ENCODE data around the gene TRIM58.

DNA sequence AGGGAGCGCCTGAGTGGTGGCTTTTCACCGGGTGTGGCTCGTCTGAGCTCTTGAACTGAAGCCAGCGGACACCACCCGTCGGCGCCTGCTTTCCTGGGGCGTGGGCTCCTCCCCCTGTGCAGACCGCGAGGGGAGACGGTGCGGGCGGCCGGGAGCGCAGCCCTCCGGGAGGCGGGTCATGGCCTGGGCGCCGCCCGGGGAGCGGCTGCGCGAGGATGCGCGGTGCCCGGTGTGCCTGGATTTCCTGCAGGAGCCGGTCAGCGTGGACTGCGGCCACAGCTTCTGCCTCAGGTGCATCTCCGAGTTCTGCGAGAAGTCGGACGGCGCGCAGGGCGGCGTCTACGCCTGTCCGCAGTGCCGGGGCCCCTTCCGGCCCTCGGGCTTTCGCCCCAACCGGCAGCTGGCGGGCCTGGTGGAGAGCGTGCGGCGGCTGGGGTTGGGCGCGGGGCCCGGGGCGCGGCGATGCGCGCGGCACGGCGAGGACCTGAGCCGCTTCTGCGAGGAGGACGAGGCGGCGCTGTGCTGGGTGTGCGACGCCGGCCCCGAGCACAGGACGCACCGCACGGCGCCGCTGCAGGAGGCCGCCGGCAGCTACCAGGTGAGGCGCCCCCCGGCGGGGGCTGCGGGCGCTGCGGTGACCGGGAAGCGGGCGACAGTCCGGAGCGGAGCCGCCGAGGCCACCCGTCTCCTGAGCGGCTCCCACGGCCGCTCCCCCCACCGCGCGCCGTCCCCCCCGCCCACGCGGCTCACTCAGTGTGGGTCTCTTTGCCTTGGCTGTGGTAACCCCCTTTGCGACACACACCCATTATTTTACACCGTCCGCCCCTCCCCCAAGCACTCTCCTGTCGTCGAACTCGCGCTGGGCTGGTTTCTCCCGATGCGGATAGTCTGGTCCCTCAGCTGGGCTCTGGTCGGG, at the start of gene TRIM58:
- TF ChIP-seq, protein P1, sequence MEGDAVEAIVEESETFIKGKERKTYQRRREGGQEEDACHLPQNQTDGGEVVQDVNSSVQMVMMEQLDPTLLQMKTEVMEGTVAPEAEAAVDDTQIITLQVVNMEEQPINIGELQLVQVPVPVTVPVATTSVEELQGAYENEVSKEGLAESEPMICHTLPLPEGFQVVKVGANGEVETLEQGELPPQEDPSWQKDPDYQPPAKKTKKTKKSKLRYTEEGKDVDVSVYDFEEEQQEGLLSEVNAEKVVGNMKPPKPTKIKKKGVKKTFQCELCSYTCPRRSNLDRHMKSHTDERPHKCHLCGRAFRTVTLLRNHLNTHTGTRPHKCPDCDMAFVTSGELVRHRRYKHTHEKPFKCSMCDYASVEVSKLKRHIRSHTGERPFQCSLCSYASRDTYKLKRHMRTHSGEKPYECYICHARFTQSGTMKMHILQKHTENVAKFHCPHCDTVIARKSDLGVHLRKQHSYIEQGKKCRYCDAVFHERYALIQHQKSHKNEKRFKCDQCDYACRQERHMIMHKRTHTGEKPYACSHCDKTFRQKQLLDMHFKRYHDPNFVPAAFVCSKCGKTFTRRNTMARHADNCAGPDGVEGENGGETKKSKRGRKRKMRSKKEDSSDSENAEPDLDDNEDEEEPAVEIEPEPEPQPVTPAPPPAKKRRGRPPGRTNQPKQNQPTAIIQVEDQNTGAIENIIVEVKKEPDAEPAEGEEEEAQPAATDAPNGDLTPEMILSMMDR (conservative IDR thresholded peaks at IDR 0.05; ENCODE audit: low read depth, low read length), result no peak
- TF ChIP-seq EZH2 (IDR thresholded peaks at IDR 0.05; ENCODE audit: borderline replicate concordance, low read depth, low read length, poor library complexity, severe bottlenecking), result no peak
